ENCODE data around the gene RAP2A.

The RAP2A gene

GRCh38 chr13:97495678-97496077 is 61.7 kb downstream of the RAP2A start:
- DNase-seq (ENCODE audit: low read depth in 2 of 2), result no peak

- no peak for DNase-seq (ENCODE audit: low read depth in 2 of 2)
Observed at GRCh38 chr13:97496511-97496910, 62.5 kb downstream of the RAP2A start.

- no peak for DNase-seq (ENCODE audit: low read depth in 2 of 2)
Observed at GRCh38 chr13:97497400-97497799, 63.4 kb downstream of the RAP2A start.

- no peak for DNase-seq (ENCODE audit: low read depth in 2 of 2)
Observed at GRCh38 chr13:97498419-97498818, 64.5 kb downstream of the RAP2A start.

- DNase-seq (ENCODE audit: low read depth in 2 of 2), result no peak
Observed at GRCh38 chr13:97499181-97499580, 65.2 kb downstream of the RAP2A start.

- DNase-seq (ENCODE audit: low read depth in 2 of 2), result no peak
Observed at GRCh38 chr13:97502181-97502580, 68.2 kb downstream of the RAP2A start.

GRCh38 chr13:97502706-97503105 is 68.7 kb downstream of the RAP2A start:
- DNase-seq (ENCODE audit: low read depth in 2 of 2), result no peak

GRCh38 chr13:97505017-97505416 is 71.0 kb downstream of the RAP2A start:
- no peak for DNase-seq (ENCODE audit: low read depth in 2 of 2)

GRCh38 chr13:97506511-97506910 is 72.5 kb downstream of the RAP2A start:
- no peak for DNase-seq (ENCODE audit: low read depth in 2 of 2)

- no peak for DNase-seq (ENCODE audit: low read depth in 2 of 2)
Observed at GRCh38 chr13:97512732-97513131, 78.8 kb downstream of the RAP2A start.

GRCh38 chr13:97515643-97516042 is 81.7 kb downstream of the RAP2A start:
- DNase-seq (ENCODE audit: low read depth in 2 of 2), result no peak

GRCh38 chr13:97517967-97518366 is 84.0 kb downstream of the RAP2A start:
- no peak for DNase-seq (ENCODE audit: low read depth in 2 of 2)

All from stimulated activated CD8-positive, alpha-beta memory T cell treated with anti-CD3 and anti-CD28 coated beads, Interleukin-2, amount 100 ng/mL, for 1 hour (primary cell).